OCI-LY7 (cell line): ENCODE measurements around the gene CHST3. TPM values are rescaled to one million over a fixed set of nuclear protein-coding genes. Genes with fewer than 3 reads are reported as not detected.

ENCODE experiments used
- BruUV-seq: library from RNA; stranded (reverse); fragments of 400-500 nt; replicated peaks from 2 replicates; lab custom pipeline; 2021; lab: Mats Ljungman, UMichigan
- CTCF ChIA-PET: fragments of 300-600 bp; sonication (Branson Sonifier 250); formaldehyde crosslinking; loops from one replicate; lab custom pipeline; 2022; ENCODE audit warnings: antibody characterized with exemption; ENCODE audit not compliant: unreplicated experiment; lab: Charles Lee
- POLR2A ChIA-PET: fragments of 300-600 bp; sonication (Branson Sonifier 250); formaldehyde crosslinking; loops from one replicate; lab custom pipeline; 2022; ENCODE audit warnings: antibody characterized with exemption; lab: Charles Lee
- DNase-seq: peaks from one replicate; pipeline ENCODE4 v3.0.0-alpha.2; 2015; ENCODE audit warnings: low spot score
- H2AFZ ChIP-seq: fragments of 200-600 bp; sonication (generic), shearing (Covaris generic); 2 replicates; pipeline ENCODE4 v1.6.1; 2014; ENCODE audit warnings: mild to moderate bottlenecking, antibody characterized with exemption, low read length, moderate library complexity
- H3K27ac ChIP-seq: fragments of 200-600 bp; sonication (generic); 2 replicates; pipeline ENCODE4 v1.5.1; 2014; ENCODE audit warnings: mixed run types, low read depth, mild to moderate bottlenecking, moderate library complexity, low read length, inconsistent platforms; ENCODE audit not compliant: poor library complexity, severe bottlenecking
- H3K36me3 ChIP-seq: fragments of 200-600 bp; sonication (generic); 2 replicates; pipeline ENCODE4 v1.6.1; 2014; ENCODE audit warnings: mild to moderate bottlenecking, antibody characterized with exemption, low read length, moderate library complexity, mixed read lengths; ENCODE audit not compliant: insufficient read depth
- H3K4me1 ChIP-seq: fragments of 200-600 bp; sonication (generic); 2 replicates; pipeline ENCODE4 v1.5.1; 2014; ENCODE audit warnings: mild to moderate bottlenecking, low read length; ENCODE audit not compliant: insufficient read depth, poor library complexity, severe bottlenecking
- H3K4me2 ChIP-seq: fragments of 200-600 bp; sonication (generic); 2 replicates; pipeline ENCODE4 v1.6.1; 2014; ENCODE audit warnings: mild to moderate bottlenecking, low read length
- H3K4me3 ChIP-seq: fragments of 200-600 bp; sonication (generic); 2 replicates; pipeline ENCODE4 v1.5.1; 2014; ENCODE audit warnings: mild to moderate bottlenecking, low read depth, low read length; ENCODE audit not compliant: poor library complexity, severe bottlenecking
- H3K79me2 ChIP-seq: fragments of 200-600 bp; sonication (generic); 2 replicates; pipeline ENCODE4 v1.6.1; 2016; ENCODE audit warnings: low read depth, mild to moderate bottlenecking, low read length, moderate library complexity, mixed read lengths; ENCODE audit not compliant: insufficient read depth
- H3K9me2 ChIP-seq: fragments of 200-600 bp; sonication (generic); 2 replicates; pipeline ENCODE4 v1.6.1; 2016; ENCODE audit warnings: mild to moderate bottlenecking, low read length, mixed read lengths; ENCODE audit not compliant: insufficient read depth
- H3K9me3 ChIP-seq: fragments of 200-600 bp; sonication (generic); 2 replicates; pipeline ENCODE4 v1.6.1; 2014; ENCODE audit warnings: mild to moderate bottlenecking, mixed run types, low read length, mixed read lengths
- H4K20me1 ChIP-seq: fragments of 200-600 bp; sonication (generic); 2 replicates; pipeline ENCODE4 v1.6.1; 2014; ENCODE audit warnings: mild to moderate bottlenecking, antibody characterized with exemption, low read length, moderate library complexity, mixed read lengths; ENCODE audit not compliant: insufficient read depth
- CTCF ChIP-seq: fragments of 200-600 bp; sonication (generic); conservative IDR thresholded peaks from 2 replicates; pipeline ENCODE4 v1.5.1; 2014; ENCODE audit warnings: mild to moderate bottlenecking, antibody characterized with exemption, low read length, moderate library complexity, mixed read lengths
- EZH2phosphoT487 ChIP-seq: fragments of 200-600 bp; sonication (generic); IDR thresholded peaks from 2 replicates; pipeline ENCODE4 v1.6.1; 2018; ENCODE audit warnings: low read depth, borderline replicate concordance, mild to moderate bottlenecking, mixed run types, antibody characterized with exemption, low read length, moderate library complexity, mixed read lengths
- intact Hi-C: fragments of 100-400 bp; cut with micrococcal nuclease; formaldehyde crosslinking; loops from one replicate; pipeline ENCODE4 v1.10.0; 2022; ENCODE audit not compliant: unreplicated experiment
- total RNA-seq, 2 experiments: library from RNA; depleted of rRNA in 1 of 2; stranded (reverse); fragments of >200 nt in 1 of 2; shearing (Covaris generic) in 1 of 2; gene quantifications; 2 replicates each; pipeline ENCODE4 v1.2.3, GENCODE V29; 2014 to 2022

The CHST3 gene
- total RNA-seq, 2 experiments from 2014 or later, result not detected

- DNase-seq, result no peak
- no peak for TF ChIP-seq CTCF
- no peak for TF ChIP-seq EZH2phosphoT487
- Histone ChIP-seq H3K79me2 (no peaks in the 10 kb centered on the region), H3K9me2 (no peaks in the 10 kb centered on the region), H3K4me2 (no peak overlapping the region), H3K36me3 (no peaks in the 10 kb centered on the region), H3K9me3 (no peaks in the 10 kb centered on the region), H2AFZ (no peak overlapping the region), H3K4me1 (no peaks in the 10 kb centered on the region), H3K27ac (no peak overlapping the region), H3K4me3 (no peak overlapping the region), H4K20me1 (no peaks in the 10 kb centered on the region)
- CTCF ChIA-PET, result no interaction called here
- no TSS peak for BruUV-seq
- intact Hi-C loops, result no loop called here
- POLR2A ChIA-PET, result no interaction called here
These were observed 8.8 kb downstream of the CHST3 start for GRCh38 chr10:71972746-71973695.

- Histone ChIP-seq H4K20me1 (no peaks in the 10 kb centered on the region), H3K9me3 (no peaks in the 10 kb centered on the region), H3K27ac (no peak overlapping the region), H3K4me1 (no peaks in the 10 kb centered on the region), H3K36me3 (no peaks in the 10 kb centered on the region), H3K4me2 (no peak overlapping the region), H3K79me2 (no peaks in the 10 kb centered on the region), H3K4me3 (no peak overlapping the region), H3K9me2 (no peaks in the 10 kb centered on the region), H2AFZ (no peak overlapping the region)
- no peak for TF ChIP-seq EZH2phosphoT487
- TF ChIP-seq CTCF, result no peak
- POLR2A ChIA-PET, result no interaction called here
- CTCF ChIA-PET, result no interaction called here
- intact Hi-C loops, result no loop called here
- BruUV-seq, result no TSS peak
- no peak for DNase-seq
These were observed 9.7 kb downstream of the CHST3 start for GRCh38 chr10:71973777-71974488.
